ENCODE results near the gene ZNF608.

DNA sequence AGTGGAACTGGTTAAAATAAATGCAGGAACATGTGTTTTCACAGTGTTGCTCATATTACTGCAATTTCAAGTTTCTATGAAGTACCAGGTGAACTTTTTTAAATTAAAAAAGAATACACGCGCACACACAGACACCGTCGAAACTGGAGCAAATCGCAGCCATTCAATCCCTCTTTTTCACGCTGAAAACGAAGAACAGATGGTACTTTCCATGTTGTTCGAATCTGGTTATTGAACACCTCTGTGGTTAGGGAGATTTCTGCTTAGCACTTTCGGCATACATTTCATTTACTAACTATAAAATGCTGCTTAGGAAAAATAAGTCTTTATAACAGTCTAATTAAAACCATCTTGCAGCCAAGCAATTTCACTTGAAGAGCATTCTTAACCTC, 6.8 kb downstream of the ZNF608 start:
- TF ChIP-seq POLR2A (IDR thresholded peaks at IDR 0.05; ENCODE audit: low read length) = no peak
- no peak for TF ChIP-seq GATA1 (IDR thresholded peaks at IDR 0.05; ENCODE audit: low read depth, low read length)

All from erythroblast (primary cell).